Transverse colon (tissue), 4 donors: ENCODE results near the gene GABRQ. TPM values are rescaled to one million over a fixed set of nuclear protein-coding genes. Genes with fewer than 3 reads are reported as not detected.
"Not testable (repeated sequence)": the region's sequence is repeated elsewhere in the genome, so short reads cannot be mapped to it uniquely, and the experiment has no call there.

Experiments
- DNase-seq: peaks from one replicate; pipeline ENCODE4 v3.0.0-alpha.2; 2019
- H3K27ac ChIP-seq, 4 donors: fragments of 200-600 bp; sonication (generic); 2 replicates each; pipeline ENCODE4 v1.5.1; 2016 to 2018; ENCODE audit warnings: inconsistent platforms in 4 of 4
- H3K27me3 ChIP-seq: fragments of 200-600 bp; sonication (generic); 2 replicates; pipeline ENCODE4 v1.5.1; 2017; ENCODE audit warnings: inconsistent platforms
- H3K36me3 ChIP-seq, 4 donors: fragments of 200-600 bp; sonication (generic); 2 replicates each; pipeline ENCODE4 v1.5.1; 2017 to 2019; ENCODE audit warnings: inconsistent platforms in 4 of 4
- H3K4me1 ChIP-seq, 4 donors: fragments of 200-600 bp; sonication (generic); 2 replicates each; pipeline ENCODE4 v1.5.1; 2017 to 2020; ENCODE audit warnings: inconsistent platforms in 4 of 4
- H3K4me3 ChIP-seq, 4 donors: fragments of 200-600 bp; sonication (generic); 1 replicate in 1 of 4; 2 replicates in 3 of 4; pipeline versions ENCODE4 v1.5.1 to v1.6.1; 2017 to 2019; ENCODE audit warnings: inconsistent platforms in 4 of 4
- H3K9me3 ChIP-seq, 2 donors: fragments of 200-600 bp; sonication (generic); 2 replicates each; pipeline ENCODE4 v1.5.1; 2017 to 2019; ENCODE audit warnings: inconsistent platforms in 2 of 2
- CTCF ChIP-seq, 5 experiments: fragments of 200-600 bp in 3 of 5; fragments of 450-650 bp in 2 of 5; sonication (generic) in 3 of 5; IDR thresholded peaks; 1 replicate in 2 of 5; 2 replicates in 3 of 5; pipeline ENCODE4 v1.5.1; 2016 to 2017; ENCODE audit warnings: antibody characterized with exemption in 5 of 5, inconsistent platforms in 3 of 5, mild to moderate bottlenecking in 2 of 5, moderate library complexity in 1 of 5
- EP300 ChIP-seq: sonication (generic); formaldehyde crosslinking; IDR thresholded peaks from one replicate; pipeline ENCODE4 v1.6.1; 2017; ENCODE audit warnings: antibody characterized with exemption, low read depth
- POLR2A ChIP-seq: fragments of 450-650 bp; IDR thresholded peaks from one replicate; pipeline ENCODE4 v1.6.1; 2016; ENCODE audit warnings: antibody characterized with exemption, mild to moderate bottlenecking, moderate library complexity
- POLR2AphosphoS5 ChIP-seq, 3 donors: sonication (generic); formaldehyde crosslinking; IDR thresholded peaks; one replicate each; pipeline ENCODE4 v1.6.1; 2016; ENCODE audit warnings: antibody characterized with exemption in 3 of 3
- whole genome bisulfite sequencing, 2 donors: methylation state at CpG; one replicate each; pipeline ENCODE4 v1.1.5; 2018; ENCODE audit warnings: low coverage in 1 of 2; 5-methylcytosine and 5-hydroxymethylcytosine counted together
- in situ Hi-C, 4 donors: fragments of 200-750 bp; cut with MboI; loops; one replicate each; pipeline versions ENCODE4 v1.15.0 to v1.15.1; 2017; ENCODE audit warnings: low sequenced_read_pairs in 3 of 4, low pct_ligation_motif_present in 1 of 4, low pct_unique_long_range_greater_than_20kb in 1 of 4
- intact Hi-C: fragments of 100-400 bp; cut with DNase I; formaldehyde crosslinking; loops from one replicate; pipeline ENCODE4 v1.15.1; 2023; ENCODE audit warnings: low total_unique reads
- total RNA-seq, 4 donors: library from RNA; depleted of rRNA; stranded (reverse); fragments of >200 nt; gene quantifications; one replicate each; pipeline ENCODE4 v1.1.0, GENCODE V29; 2016

The GABRQ gene
- total RNA-seq, 4 donors from 2014 or later = not detected

GRCh38 chrX:152663086-152663485, 25.4 kb downstream of the GABRQ start:
- no peaks in the 10 kb centered on the region for H3K4me1 ChIP-seq
- DNase-seq = no peak
- no peaks in the 10 kb centered on the region for H3K36me3 ChIP-seq
- no peaks in the 10 kb centered on the region for H3K27me3 ChIP-seq
- H3K4me3 ChIP-seq = no peak overlapping the region
- no peak overlapping the region for H3K27ac ChIP-seq
- in situ Hi-C loops = no loop called here
- TF ChIP-seq EP300 = no peak
- TF ChIP-seq POLR2AphosphoS5 (IDR thresholded peaks at IDR 0.05) = no peak
- TF ChIP-seq POLR2A = no peak
- no peak for TF ChIP-seq CTCF (IDR thresholded peaks at IDR 0.05)
- H3K9me3 ChIP-seq = no peaks in the 10 kb centered on the region
- WGBS, 2 donors = 43 to 83% methylated on average over 1 to 4 of the region's 4 CpGs
- intact Hi-C loops = no loop called here

GRCh38 chrX:152674135-152674534, 36.4 kb downstream of the GABRQ start:
- in situ Hi-C loops = no loop called here

GRCh38 chrX:152674652-152675051, 37.0 kb downstream of the GABRQ start:
- H3K27me3 ChIP-seq, H3K27ac ChIP-seq, DNase-seq, H3K4me1 ChIP-seq, H3K9me3 ChIP-seq, H3K36me3 ChIP-seq, H3K4me3 ChIP-seq, in situ Hi-C loops, intact Hi-C loops: not testable (repeated sequence)
- WGBS, 2 donors = 92% methylated on average over 3 of the region's 3 CpGs; no CpG with 5 or more reads in 1 of the 2 donors

More at GRCh38 chrX:152674135-152674534, 36.4 kb downstream of the GABRQ start:
- Histone ChIP-seq H3K36me3 (no peaks in the 10 kb centered on the region), H3K27me3 (no peaks in the 10 kb centered on the region), H3K4me1 (no peaks in the 10 kb centered on the region), H3K4me3 (no peak overlapping the region), H3K9me3 (no peaks in the 10 kb centered on the region), H3K27ac (no peak overlapping the region)
- TF ChIP-seq CTCF (IDR thresholded peaks at IDR 0.05) (no peak), POLR2AphosphoS5 (IDR thresholded peaks at IDR 0.05) (no peak), EP300 (no peak), POLR2A (no peak)
- DNase-seq = no peak
- intact Hi-C loops = no loop called here
- WGBS, 2 donors = 76 to 88% methylated on average over 1 to 2 of the region's 2 CpGs

GRCh38 chrX:152681012-152681411, 43.3 kb downstream of the GABRQ start:
- H3K9me3 ChIP-seq, H3K36me3 ChIP-seq, H3K27ac ChIP-seq, H3K4me1 ChIP-seq, in situ Hi-C loops, H3K27me3 ChIP-seq, intact Hi-C loops, H3K4me3 ChIP-seq, DNase-seq: not testable (repeated sequence)
- no CpG with 5 or more reads among the region's 3 CpGs for WGBS, 2 donors

GRCh38 chrX:152697952-152698931, 60.5 kb downstream of the GABRQ start, which contains the start of gene MAGEA3:
TSS of gene MAGEA3 (plus strand) at chrX:152698794. CDS start at chrX:152700833, 2,039 bp downstream.
- in situ Hi-C loops, H3K27ac ChIP-seq, H3K27me3 ChIP-seq, DNase-seq, H3K36me3 ChIP-seq, H3K4me3 ChIP-seq, H3K4me1 ChIP-seq, intact Hi-C loops, H3K9me3 ChIP-seq: not testable (repeated sequence)
- no CpG with 5 or more reads among the region's 34 CpGs for WGBS, 2 donors

- H3K27ac ChIP-seq, H3K4me1 ChIP-seq, H3K36me3 ChIP-seq, DNase-seq, H3K27me3 ChIP-seq, in situ Hi-C loops, H3K9me3 ChIP-seq, intact Hi-C loops, H3K4me3 ChIP-seq: not testable (repeated sequence)
- 86% methylated on average over 3 of the region's 5 CpGs; no CpG with 5 or more reads in 1 of the 2 donors for WGBS, 2 donors
Observed at GRCh38 chrX:152700390-152700789, 62.7 kb downstream of the GABRQ start.

- H3K4me3 ChIP-seq, H3K4me1 ChIP-seq, H3K27me3 ChIP-seq, H3K27ac ChIP-seq, H3K36me3 ChIP-seq, in situ Hi-C loops, H3K9me3 ChIP-seq, intact Hi-C loops, DNase-seq: not testable (repeated sequence)
- 90% methylated on average over 3 of the region's 7 CpGs; no CpG with 5 or more reads in 1 of the 2 donors for WGBS, 2 donors
Observed at GRCh38 chrX:152706500-152706899, 68.8 kb downstream of the GABRQ start.
